ENCODE data around the gene GIGYF2. TPM values are rescaled to one million over a fixed set of nuclear protein-coding genes. Genes with fewer than 3 reads are reported as not detected.

GIGYF2 gene
- 19.4 and 28.3 TPM in 2 replicates for total RNA-seq

GRCh38 chr2:232697059-232697806, at the start of gene GIGYF2:
Gene GIGYF2, plus strand, starts transcription at chr2:232697331. Its CDS starts 37,867 bp downstream, at chr2:232735198.

GRCh38 chr2:232776435-232776834, 79.3 kb downstream of the GIGYF2 start, which contains the start of gene KCNJ13:
Gene KCNJ13, minus strand, starts transcription at chr2:232776565. Its CDS starts 5,203 bp downstream, at chr2:232771362.

GRCh38 chr2:232870018-232870765, 173.1 kb downstream of the GIGYF2 start, which contains the start of gene SNORC:
Gene SNORC, plus strand, starts transcription at chr2:232870264. Its CDS starts 78 bp downstream, at chr2:232870342.

Other genes with a start within 250 kb of the GIGYF2 start
- not detected in 2 replicates for gene ALPI, start 241.2 kb upstream of the GIGYF2 start, total RNA-seq
- gene ECEL1, start 209.5 kb upstream of the GIGYF2 start, total RNA-seq: 0.33 TPM in 1 of 2 replicates, not detected in the other
- gene PRSS56, start 176.9 kb upstream of the GIGYF2 start, total RNA-seq: not detected in 2 replicates
- gene CHRND, start 171.2 kb upstream of the GIGYF2 start, total RNA-seq: not detected in 2 replicates
- not detected in 2 replicates for gene CHRNG, start 157.6 kb upstream of the GIGYF2 start, total RNA-seq
- gene TIGD1, start 146.8 kb upstream of the GIGYF2 start, total RNA-seq: 1.4 and 2.3 TPM in 2 replicates
- gene EIF4E2, start 146.6 kb upstream of the GIGYF2 start, total RNA-seq: 59.1 and 85.1 TPM in 2 replicates
- 3.7 and 13.8 TPM in 2 replicates for gene EFHD1, start 63.7 kb upstream of the GIGYF2 start, total RNA-seq
- 0.13 TPM in 1 of 2 replicates, not detected in the other for gene KCNJ13, start 79.2 kb downstream of the GIGYF2 start, total RNA-seq
- 1.5 TPM in 1 of 2 replicates, not detected in the other for gene SNORC, start 172.9 kb downstream of the GIGYF2 start, total RNA-seq

Data from mesangial cell (primary cell).